ENCODE results near the gene APOH.

APOH gene

GRCh38 chr17:66271512-66271911 lies 42.3 kb upstream of the APOH start:
- TF ChIP-seq EZH2 (IDR thresholded peaks at IDR 0.05; ENCODE audit: borderline replicate concordance, low read depth, low read length, severe bottlenecking) (no peak), CTCF (IDR thresholded peaks at IDR 0.05; ENCODE audit: borderline replicate concordance, extremely low read depth, low read length, poor library complexity, severe bottlenecking) (no peak)
- Histone ChIP-seq H3K9me3 (ENCODE audit: insufficient read depth, low read length, severe bottlenecking) (no peaks in the 10 kb centered on the region), H3K4me1 (ENCODE audit: insufficient read depth, low read length) (no peaks in the 10 kb centered on the region), H3K4me3 (ENCODE audit: low read depth in 1 of 2, low read length in 2 of 2) (no peak overlapping the region), H3K36me3 (ENCODE audit: insufficient read depth, low read length) (no peaks in the 10 kb centered on the region), H3K79me2 (ENCODE audit: insufficient read depth, low read length) (no peaks in the 10 kb centered on the region), H3K4me2 (ENCODE audit: insufficient read depth, low read length) (no peak overlapping the region), H3K9ac (ENCODE audit: low read depth, low read length) (no peak overlapping the region), H4K20me1 (ENCODE audit: insufficient read depth, low read length) (no peaks in the 10 kb centered on the region), H2AFZ (ENCODE audit: low read depth, low read length) (no peak overlapping the region), H3K27ac (ENCODE audit: low read length) (no peak overlapping the region), H3K27me3 (ENCODE audit: insufficient read depth, low read length, poor library complexity) (no peaks in the 10 kb centered on the region)
- ATAC-seq (ENCODE audit: insufficient read depth, low read depth) (no peak), DNase-seq (no peak)

DNA sequence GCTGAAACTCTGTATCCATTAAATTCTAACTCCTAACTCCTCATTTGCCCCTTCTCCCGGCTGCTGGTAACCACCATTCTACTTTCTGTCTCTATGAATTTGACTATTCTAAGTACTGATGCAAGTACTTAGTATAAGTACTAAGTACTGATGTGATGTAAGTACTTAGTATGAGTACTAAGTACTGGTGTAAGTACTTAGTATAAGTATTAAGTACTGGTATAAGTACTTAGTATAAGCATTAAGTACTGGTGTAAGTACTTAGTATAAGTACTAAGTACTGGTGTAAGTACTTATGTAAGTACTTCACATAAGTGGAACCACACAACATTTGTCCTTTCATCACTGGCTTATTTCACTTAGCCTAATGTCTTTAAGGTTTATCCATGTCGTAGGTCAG lies 40.9 kb upstream of the APOH start:
- Histone ChIP-seq H3K79me2 (ENCODE audit: insufficient read depth, low read length) (no peaks in the 10 kb centered on the region), H3K27ac (ENCODE audit: low read length) (no peak overlapping the region), H2AFZ (ENCODE audit: low read depth, low read length) (no peak overlapping the region), H3K4me3 (ENCODE audit: low read depth in 1 of 2, low read length in 2 of 2) (no peak overlapping the region), H3K4me2 (ENCODE audit: insufficient read depth, low read length) (no peak overlapping the region), H4K20me1 (ENCODE audit: insufficient read depth, low read length) (no peaks in the 10 kb centered on the region), H3K27me3 (ENCODE audit: insufficient read depth, low read length, poor library complexity) (no peaks in the 10 kb centered on the region), H3K9me3 (ENCODE audit: insufficient read depth, low read length, severe bottlenecking) (no peaks in the 10 kb centered on the region), H3K4me1 (ENCODE audit: insufficient read depth, low read length) (no peaks in the 10 kb centered on the region), H3K36me3 (ENCODE audit: insufficient read depth, low read length) (no peaks in the 10 kb centered on the region), H3K9ac (ENCODE audit: low read depth, low read length) (no peak overlapping the region)
- TF ChIP-seq CTCF (IDR thresholded peaks at IDR 0.05; ENCODE audit: borderline replicate concordance, extremely low read depth, low read length, poor library complexity, severe bottlenecking) (no peak), EZH2 (IDR thresholded peaks at IDR 0.05; ENCODE audit: borderline replicate concordance, low read depth, low read length, severe bottlenecking) (no peak)
- no peak for DNase-seq
- ATAC-seq (ENCODE audit: insufficient read depth, low read depth) = no peak

- no peak for ATAC-seq (ENCODE audit: insufficient read depth, low read depth)
- no peak for DNase-seq
- no peak overlapping the region for H3K4me2 ChIP-seq (ENCODE audit: insufficient read depth, low read length)
- TF ChIP-seq EZH2 (IDR thresholded peaks at IDR 0.05; ENCODE audit: borderline replicate concordance, low read depth, low read length, severe bottlenecking) (no peak), CTCF (IDR thresholded peaks at IDR 0.05; ENCODE audit: borderline replicate concordance, extremely low read depth, low read length, poor library complexity, severe bottlenecking) (no peak)
- H3K4me1 ChIP-seq (ENCODE audit: insufficient read depth, low read length) = no peaks in the 10 kb centered on the region
- H3K27me3 ChIP-seq (ENCODE audit: insufficient read depth, low read length, poor library complexity) = no peaks in the 10 kb centered on the region
- H2AFZ ChIP-seq (ENCODE audit: low read depth, low read length) = no peak overlapping the region
- H3K9me3 ChIP-seq (ENCODE audit: insufficient read depth, low read length, severe bottlenecking) = no peaks in the 10 kb centered on the region
- no peaks in the 10 kb centered on the region for H4K20me1 ChIP-seq (ENCODE audit: insufficient read depth, low read length)
- H3K9ac ChIP-seq (ENCODE audit: low read depth, low read length) = no peak overlapping the region
- no peak overlapping the region for H3K4me3 ChIP-seq (ENCODE audit: low read depth in 1 of 2, low read length in 2 of 2)
- no peaks in the 10 kb centered on the region for H3K79me2 ChIP-seq (ENCODE audit: insufficient read depth, low read length)
- no peak overlapping the region for H3K27ac ChIP-seq (ENCODE audit: low read length)
- H3K36me3 ChIP-seq (ENCODE audit: insufficient read depth, low read length) = no peaks in the 10 kb centered on the region
Measured at GRCh38 chr17:66268247-66268927, 39.2 kb upstream of the APOH start.

All from DND-41 (cell line).